SK-N-SH treated with all-trans-retinoic acid at 6 μM for 48 hours (cell line): ENCODE results near the gene NME3.

ENCODE experiments used
- ATAC-seq: fragments of 200-7000 bp; cut with Tn5 transposase; 3 replicates; pipeline ENCODE4 v1.9.1; 2020; ENCODE audit warnings: mild to moderate bottlenecking, moderate library complexity
- ARNTL ChIP-seq: fragments of 450-650 bp; formaldehyde crosslinking; IDR thresholded peaks from 2 replicates; pipeline ENCODE4 v1.5.0; 2020; ENCODE audit warnings: low read depth, mild to moderate bottlenecking, moderate library complexity, borderline replicate concordance
- BACH2 ChIP-seq: fragments of 250-450 bp; sonication (Bioruptor Pico); IDR thresholded peaks from 2 replicates; pipeline ENCODE4 v1.9.0; 2021; ENCODE audit warnings: mild to moderate bottlenecking, borderline replicate concordance
- CSDC2 ChIP-seq: fragments of 250-450 bp; sonication (Bioruptor Pico); IDR thresholded peaks from 2 replicates; pipeline ENCODE4 v1.5.0; 2020; ENCODE audit warnings: mild to moderate bottlenecking, moderate library complexity
- ESRRG ChIP-seq: fragments of 250-450 bp; sonication (Bioruptor Pico); IDR thresholded peaks from 2 replicates; pipeline ENCODE4 v1.6.1; 2021; ENCODE audit warnings: mild to moderate bottlenecking
- GLIS3 ChIP-seq: fragments of 250-450 bp; sonication (Bioruptor Pico); IDR thresholded peaks from 2 replicates; pipeline ENCODE4 v1.5.0; 2020; ENCODE audit warnings: mild to moderate bottlenecking, moderate library complexity
- POU6F1 ChIP-seq: fragments of 250-450 bp; sonication (Bioruptor Pico); IDR thresholded peaks from 2 replicates; pipeline ENCODE4 v1.8.0; 2021; ENCODE audit warnings: low read depth, mild to moderate bottlenecking, moderate library complexity, borderline replicate concordance
- PPARA ChIP-seq: fragments of 250-450 bp; sonication (Bioruptor Pico); IDR thresholded peaks from 2 replicates; pipeline ENCODE4 v1.5.0; 2020; ENCODE audit warnings: mild to moderate bottlenecking, borderline replicate concordance
- RARB ChIP-seq: fragments of 250-450 bp; sonication (Bioruptor Pico); IDR thresholded peaks from 2 replicates; pipeline ENCODE4 v1.8.0; 2021; ENCODE audit warnings: mild to moderate bottlenecking, moderate library complexity
- SNAI2 ChIP-seq: fragments of 250-450 bp; sonication (Bioruptor Pico); IDR thresholded peaks from 2 replicates; pipeline ENCODE4 v1.5.0; 2020; ENCODE audit warnings: mild to moderate bottlenecking, moderate library complexity
- TCF4 ChIP-seq: fragments of 250-450 bp; sonication (Bioruptor Pico); IDR thresholded peaks from 2 replicates; pipeline ENCODE4 v1.8.0; 2021; ENCODE audit warnings: mild to moderate bottlenecking, moderate library complexity, borderline replicate concordance
- TOX ChIP-seq: fragments of 250-450 bp; sonication (Bioruptor Pico); IDR thresholded peaks from 2 replicates; pipeline ENCODE4 v1.8.0; 2021; ENCODE audit warnings: mild to moderate bottlenecking, moderate library complexity, borderline replicate concordance
- TSHZ2 ChIP-seq: fragments of 250-450 bp; sonication (Bioruptor Pico); IDR thresholded peaks from 2 replicates; pipeline ENCODE4 v1.5.0; 2020; ENCODE audit warnings: mild to moderate bottlenecking, moderate library complexity
- ZC3H10 ChIP-seq: fragments of 250-450 bp; sonication (Bioruptor Pico); IDR thresholded peaks from 2 replicates; pipeline ENCODE4 v1.5.1; 2021; ENCODE audit warnings: mild to moderate bottlenecking, moderate library complexity
- ZFP30 ChIP-seq: fragments of 450-650 bp; formaldehyde crosslinking; IDR thresholded peaks from 2 replicates; pipeline ENCODE4 v1.5.0; 2022; ENCODE audit warnings: mild to moderate bottlenecking, moderate library complexity
- ZNF565 ChIP-seq: fragments of 450-650 bp; formaldehyde crosslinking; conservative IDR thresholded peaks from 2 replicates; pipeline ENCODE4 v1.5.0; 2020; ENCODE audit warnings: low read depth, mild to moderate bottlenecking, moderate library complexity
- ZNF70 ChIP-seq: fragments of 450-650 bp; formaldehyde crosslinking; IDR thresholded peaks from 2 replicates; pipeline ENCODE4 v1.5.0; 2020; ENCODE audit warnings: mild to moderate bottlenecking, moderate library complexity
- ZNF8 ChIP-seq: fragments of 450-650 bp; formaldehyde crosslinking; IDR thresholded peaks from 2 replicates; pipeline ENCODE4 v1.5.0; 2020; ENCODE audit warnings: mild to moderate bottlenecking, moderate library complexity
- TF ChIP-seq, protein P1 (sequence below): fragments of 250-450 bp; sonication (Bioruptor Pico); IDR thresholded peaks from 2 replicates; pipeline ENCODE4 v1.5.1; 2020; ENCODE audit warnings: low read depth, mild to moderate bottlenecking, moderate library complexity

NME3 gene

GRCh38 chr16:1765826-1766225 is 5.5 kb downstream of the NME3 start:
- ATAC-seq, result no peak
- TF ChIP-seq ZNF565 (CRISPR knock-in tag) (no peak), TSHZ2 (CRISPR knock-in tag) (no peak), POU6F1 (CRISPR knock-in tag) (no peak)

DNA sequence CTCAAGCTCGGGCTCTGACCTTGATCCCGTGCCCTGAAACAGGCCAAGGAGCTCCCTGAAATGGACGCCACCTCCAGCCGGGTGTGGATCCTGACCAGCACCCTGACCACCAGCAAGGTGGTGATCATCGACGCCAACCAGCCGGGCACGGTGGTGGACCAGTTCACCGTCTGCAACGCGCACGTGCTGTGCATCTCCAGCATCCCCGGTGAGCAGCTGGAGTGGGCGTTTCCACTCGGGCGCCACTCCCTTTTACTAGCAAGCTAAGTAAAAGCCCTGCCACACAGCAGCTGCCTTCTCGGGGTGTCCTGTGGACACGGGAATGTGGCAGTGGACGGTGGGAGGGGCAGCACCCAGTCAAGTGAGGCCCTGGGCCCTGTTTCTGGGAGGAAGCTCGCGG is 6.4 kb downstream of the NME3 start:
- TF ChIP-seq ZNF565 (CRISPR knock-in tag), result no peak
- TF ChIP-seq SNAI2 (CRISPR knock-in tag), result no peak
- no peak for TF ChIP-seq ZNF70 (CRISPR knock-in tag)
- no peak for TF ChIP-seq PPARA (CRISPR knock-in tag)
- TF ChIP-seq, protein P1, sequence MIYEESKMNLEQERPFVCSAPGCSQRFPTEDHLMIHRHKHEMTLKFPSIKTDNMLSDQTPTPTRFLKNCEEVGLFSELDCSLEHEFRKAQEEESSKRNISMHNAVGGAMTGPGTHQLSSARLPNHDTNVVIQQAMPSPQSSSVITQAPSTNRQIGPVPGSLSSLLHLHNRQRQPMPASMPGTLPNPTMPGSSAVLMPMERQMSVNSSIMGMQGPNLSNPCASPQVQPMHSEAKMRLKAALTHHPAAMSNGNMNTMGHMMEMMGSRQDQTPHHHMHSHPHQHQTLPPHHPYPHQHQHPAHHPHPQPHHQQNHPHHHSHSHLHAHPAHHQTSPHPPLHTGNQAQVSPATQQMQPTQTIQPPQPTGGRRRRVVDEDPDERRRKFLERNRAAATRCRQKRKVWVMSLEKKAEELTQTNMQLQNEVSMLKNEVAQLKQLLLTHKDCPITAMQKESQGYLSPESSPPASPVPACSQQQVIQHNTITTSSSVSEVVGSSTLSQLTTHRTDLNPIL (CRISPR knock-in tag), result no peak
- TF ChIP-seq GLIS3 (CRISPR knock-in tag), result no peak
- TF ChIP-seq ZNF8, result no peak
- no peak for TF ChIP-seq TSHZ2 (CRISPR knock-in tag)
- no peak for TF ChIP-seq ARNTL
- TF ChIP-seq BACH2, result no peak
- no peak for TF ChIP-seq ZC3H10 (CRISPR knock-in tag)

GRCh38 chr16:1763521-1764511 is 7.5 kb downstream of the NME3 start:
- no peak for ATAC-seq

More for the DNA sequence above, 6.4 kb downstream of the NME3 start:
- ATAC-seq, result no peak

More at GRCh38 chr16:1763521-1764511, 7.5 kb downstream of the NME3 start:
- no peak for TF ChIP-seq ZFP30
- TF ChIP-seq BACH2, result no peak
- no peak for TF ChIP-seq ZNF8
- TF ChIP-seq RARB (CRISPR knock-in tag), result no peak
- no peak for TF ChIP-seq TCF4 (CRISPR knock-in tag)
- TF ChIP-seq TOX (CRISPR knock-in tag), result no peak
- no peak for TF ChIP-seq ESRRG (CRISPR knock-in tag)
- no peak for TF ChIP-seq ZNF565 (CRISPR knock-in tag)
- no peak for TF ChIP-seq SNAI2 (CRISPR knock-in tag)
- TF ChIP-seq, protein P1 (CRISPR knock-in tag), result no peak
- TF ChIP-seq CSDC2, result no peak
- no peak for TF ChIP-seq ARNTL
- TF ChIP-seq, all 23 proteins: peak for 0
